AG04450 (cell line): ENCODE data around the gene TMEM117. TPM values are rescaled to one million over a fixed set of nuclear protein-coding genes. Genes with fewer than 3 reads are reported as not detected.

ENCODE experiments used
- CTCF ChIA-PET: fragments of 300-600, 350-600 bp; formaldehyde crosslinking; extraction: SDS; loops from one replicate; lab custom pipeline; 2022; ENCODE audit warnings: antibody characterized with exemption, inconsistent platforms; lab: Charles Lee
- POLR2A ChIA-PET: fragments of 350-600 bp; formaldehyde crosslinking; extraction: SDS; loops from one replicate; lab custom pipeline; 2021; ENCODE audit warnings: antibody characterized with exemption, inconsistent platforms; lab: Yijun Ruan, JAX
- DNase-seq: peaks from one replicate; pipeline ENCODE4 v3.0.0-alpha.2; 2011; ENCODE audit warnings: low read depth, low spot score
- H3K27ac ChIP-seq: one replicate; pipeline ENCODE4 v1.5.1; 2012; ENCODE audit warnings: low read depth, low read length, control low read depth
- H3K27me3 ChIP-seq: one replicate; pipeline ENCODE4 v1.6.0; 2012; ENCODE audit warnings: low read length; ENCODE audit not compliant: control insufficient read depth, insufficient read depth
- H3K4me3 ChIP-seq: 2 replicates; pipeline ENCODE4 v1.5.1; 2011; ENCODE audit warnings: mild to moderate bottlenecking, low read depth, low read length, control low read depth
- H3K9me3 ChIP-seq: 2 replicates; pipeline ENCODE4 v1.5.1; 2012; ENCODE audit warnings: low read length; ENCODE audit not compliant: control insufficient read depth, insufficient read depth
- CTCF ChIP-seq: IDR thresholded peaks from 2 replicates; pipeline ENCODE4 v1.5.1; 2011; ENCODE audit warnings: low read depth, low read length, control low read depth, inconsistent platforms
- polyA minus RNA-seq: library from RNA; depleted of rRNA, polyadenylated mRNA; stranded (reverse); fragments of >200 nt; gene quantifications from 2 replicates; pipeline ENCODE4 v1.2.3, GENCODE V29; 2011; rRNA and poly(A)+ RNA removed
- polyA plus RNA-seq: library from polyadenylated mRNA; depleted of rRNA; stranded (reverse); fragments of >200 nt; gene quantifications from 2 replicates; pipeline ENCODE4 v1.2.3, GENCODE V29; 2011; rRNA removed

TMEM117 gene
- polyA plus RNA-seq (11.3 and 15.4 TPM in 2 replicates), polyA minus RNA-seq (4.2 and 6.0 TPM in 2 replicates)

DNA sequence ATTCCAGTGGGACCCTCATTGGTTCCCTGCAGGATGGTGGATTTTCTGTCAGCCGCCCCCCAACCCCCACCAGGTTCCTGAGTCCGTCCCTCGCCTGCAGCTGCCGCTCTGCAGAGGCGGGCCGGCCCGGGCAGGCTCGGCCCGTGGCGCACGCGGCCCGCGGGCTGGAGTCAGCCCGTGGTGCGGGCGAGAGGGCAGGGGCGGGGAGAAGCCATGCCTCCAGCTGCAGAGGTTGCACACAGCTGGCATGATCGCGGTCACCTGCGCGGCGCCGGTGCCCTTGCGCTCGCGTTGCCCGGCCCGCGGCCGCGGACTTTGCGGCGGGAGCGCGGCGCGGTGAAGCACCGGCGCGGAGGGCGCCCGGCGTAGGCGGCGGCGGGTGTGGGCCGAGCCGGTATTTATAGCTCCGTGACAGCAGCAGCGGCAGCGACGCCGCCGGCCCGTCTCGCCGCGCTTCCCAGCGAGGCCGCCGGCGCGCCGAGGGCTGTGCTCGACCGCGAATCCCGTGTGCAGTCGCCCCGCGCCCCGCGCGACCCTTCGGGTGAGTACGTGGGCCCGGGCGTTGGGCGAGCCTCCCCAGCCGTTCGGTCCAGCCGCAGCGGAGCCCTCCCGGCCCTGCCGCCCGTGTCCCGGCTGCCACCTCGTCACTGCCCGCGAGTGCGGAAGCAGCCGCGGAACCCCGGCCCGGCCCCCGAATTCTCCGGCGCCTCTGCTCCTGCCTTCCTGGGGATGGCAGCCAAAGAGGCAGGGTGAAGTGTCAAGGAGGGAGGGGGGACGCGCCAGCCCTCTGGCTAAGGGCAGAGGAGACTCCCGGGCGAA, at the start of gene TMEM117:
TMEM117 (plus strand) TSS at position 426 of the 819 bp plus-strand sequence.
- DNase-seq = no peak
- ChIA-PET CTCF (interaction anchor here (1.0 to 2.1 kb wide), 2 partner anchors 12 to 47 kb away, joined by 3 to 7 read pairs; no protein-coding TSS in a partner anchor), POLR2A (interaction anchor here (1.1 to 2.3 kb wide), 2 partner anchors 19 to 30 kb away, joined by 3 to 22 read pairs; partner anchors contain the start of gene TWF1)
- Histone ChIP-seq H3K27me3 (no peaks in the 10 kb centered on the region), H3K4me3 (peak within 1 kb of the TSS; percentile 72), H3K9me3 (no peaks in the 10 kb centered on the region), H3K27ac (peak within 1 kb of the TSS; percentile 82)
- TF ChIP-seq CTCF = no peak

GRCh38 chr12:43786899-43787693, 48.8 kb upstream of the TMEM117 start:
- no peaks in the 10 kb centered on the region for H3K27me3 ChIP-seq
- no peaks in the 10 kb centered on the region for H3K9me3 ChIP-seq
- ChIA-PET CTCF (interaction anchor here (1.0 kb wide), 1 partner anchor 95 kb away, joined by 4 read pairs; no protein-coding TSS in a partner anchor), POLR2A (no interaction called here)
- no peak overlapping the region for H3K4me3 ChIP-seq
- no peak for DNase-seq
- no peak for TF ChIP-seq CTCF
- H3K27ac ChIP-seq = no peak overlapping the region

- DNase-seq = no peak
- Histone ChIP-seq H3K27me3 (no peaks in the 10 kb centered on the region), H3K27ac (no peak overlapping the region), H3K4me3 (no peak overlapping the region), H3K9me3 (peaks cover 3% of the 10 kb centered on the region; the same call in 1 of the 2 replicates)
- TF ChIP-seq CTCF = no peak
- ChIA-PET POLR2A (no interaction called here), CTCF (interaction anchor here (0.5 kb wide), 1 partner anchor 67 kb away, joined by 3 read pairs; no protein-coding TSS in a partner anchor)
Observed at GRCh38 chr12:43789941-43790340, 45.9 kb upstream of the TMEM117 start.

- no peak overlapping the region for H3K4me3 ChIP-seq
- no peak for TF ChIP-seq CTCF
- ChIA-PET CTCF (interaction anchor here (2.9 kb wide), 1 partner anchor 87 kb away, joined by 11 read pairs; no protein-coding TSS in a partner anchor), POLR2A (no interaction called here)
- H3K9me3 ChIP-seq = peaks cover 3% of the 10 kb centered on the region; the same call in 1 of the 2 replicates
- H3K27ac ChIP-seq = no peak overlapping the region
- H3K27me3 ChIP-seq = no peaks in the 10 kb centered on the region
- no peak for DNase-seq
Observed at GRCh38 chr12:43795716-43796280, 40.1 kb upstream of the TMEM117 start.
